Activated T-cell treated with anti-CD3 and anti-CD28 coated beads, Interleukin-2, amount 50 U/mL, for 72 hours (primary cell): ENCODE data around the gene TENM4. TPM values are rescaled to one million over a fixed set of nuclear protein-coding genes. Genes with fewer than 3 reads are reported as not detected.

Experiments used
- ATAC-seq, 2 donors: fragments of 150-1000 bp; cut with Tn5 transposase; replicated peaks in 1 of 2; 2 replicates each; pipeline ENCODE4 v1.10.0; 2021; ENCODE audit warnings: moderate library complexity in 2 of 2, mild to moderate bottlenecking in 1 of 2
- DNase-seq, 2 donors: peaks; one replicate each; pipeline ENCODE4 v3.0.0; 2021 to 2022; ENCODE audit warnings: mixed read lengths in 1 of 2
- H3K27ac Mint-ChIP-seq: one replicate; pipeline ENCODE4 v1.8.0; 2022; ENCODE audit warnings: mild to moderate bottlenecking, moderate library complexity, mixed read lengths
- H3K27me3 Mint-ChIP-seq: one replicate; pipeline ENCODE4 v1.8.0; 2022; ENCODE audit warnings: low read depth, mixed read lengths
- H3K36me3 Mint-ChIP-seq, 2 donors: one replicate each; pipeline ENCODE4 v1.8.0; 2022; ENCODE audit warnings: mixed read lengths in 2 of 2, mild to moderate bottlenecking in 1 of 2; ENCODE audit not compliant: insufficient read depth in 2 of 2
- H3K4me1 Mint-ChIP-seq: one replicate; pipeline ENCODE4 v1.8.0; 2022; ENCODE audit warnings: low read depth, mixed read lengths
- H3K4me3 Mint-ChIP-seq, 2 donors: one replicate each; pipeline ENCODE4 v1.8.0; 2022; ENCODE audit warnings: mild to moderate bottlenecking in 2 of 2, mixed read lengths in 2 of 2, moderate library complexity in 2 of 2
- H3K9me3 Mint-ChIP-seq, 2 donors: one replicate each; pipeline ENCODE4 v1.8.0; 2022; ENCODE audit warnings: mixed read lengths in 2 of 2
- total RNA-seq, 2 donors: library from RNA; stranded (reverse); gene quantifications; one replicate each; pipeline ENCODE4 v1.2.3, GENCODE V29; 2022

The TENM4 gene
- total RNA-seq, 2 donors from 2014 or later, result 0.21 TPM; not detected in 1

GRCh38 chr11:78737891-78738290, 702.9 kb downstream of the TENM4 start:
- Mint-ChIP-seq H3K27ac (no peak overlapping the region), H3K4me1 (no peaks in the 10 kb centered on the region), H3K9me3 (no peaks in the 10 kb centered on the region), H3K27me3 (peaks cover 9% of the 10 kb centered on the region), H3K36me3 (no peaks in the 10 kb centered on the region), H3K4me3 (no peak overlapping the region)
- ATAC-seq (no peak), DNase-seq (no peak)

- Mint-ChIP-seq H3K4me3 (no peak overlapping the region), H3K4me1 (no peaks in the 10 kb centered on the region), H3K9me3 (no peaks in the 10 kb centered on the region), H3K27me3 (peaks cover 11% of the 10 kb centered on the region), H3K36me3 (no peaks in the 10 kb centered on the region), H3K27ac (no peak overlapping the region)
- no peak for DNase-seq
- ATAC-seq, result no peak
Measured at GRCh38 chr11:78737301-78737700, 703.5 kb downstream of the TENM4 start.

- H3K36me3 Mint-ChIP-seq, result no peaks in the 10 kb centered on the region
- peaks cover 14% of the 10 kb centered on the region for H3K27me3 Mint-ChIP-seq
- H3K4me3 Mint-ChIP-seq, result no peak overlapping the region
- no peaks in the 10 kb centered on the region for H3K4me1 Mint-ChIP-seq
- no peak overlapping the region for H3K27ac Mint-ChIP-seq
- H3K9me3 Mint-ChIP-seq, result no peaks in the 10 kb centered on the region
- no peak for DNase-seq
- no peak for ATAC-seq
Measured at GRCh38 chr11:78735711-78736110, 705.1 kb downstream of the TENM4 start.

GRCh38 chr11:78733031-78733430, 707.8 kb downstream of the TENM4 start:
- DNase-seq (no peak), ATAC-seq (no peak)
- Mint-ChIP-seq H3K27ac (no peak overlapping the region), H3K36me3 (no peaks in the 10 kb centered on the region), H3K9me3 (no peaks in the 10 kb centered on the region), H3K4me3 (no peak overlapping the region), H3K27me3 (peaks cover 26% of the 10 kb centered on the region), H3K4me1 (no peaks in the 10 kb centered on the region)

- no peak overlapping the region for H3K27ac Mint-ChIP-seq
- H3K27me3 Mint-ChIP-seq, result peaks cover 26% of the 10 kb centered on the region
- no peaks in the 10 kb centered on the region for H3K4me1 Mint-ChIP-seq
- ATAC-seq, result no peak
- no peak overlapping the region for H3K4me3 Mint-ChIP-seq
- DNase-seq, result no peak
- no peaks in the 10 kb centered on the region for H3K9me3 Mint-ChIP-seq
- no peaks in the 10 kb centered on the region for H3K36me3 Mint-ChIP-seq
Measured at GRCh38 chr11:78732246-78732645, 708.6 kb downstream of the TENM4 start.

- no peak for DNase-seq
- ATAC-seq, result no peak
- H3K4me3 Mint-ChIP-seq, result no peak overlapping the region
- H3K9me3 Mint-ChIP-seq, result no peaks in the 10 kb centered on the region
- H3K27me3 Mint-ChIP-seq, result peaks cover 19% of the 10 kb centered on the region
- no peak overlapping the region for H3K27ac Mint-ChIP-seq
- H3K4me1 Mint-ChIP-seq, result no peaks in the 10 kb centered on the region
- H3K36me3 Mint-ChIP-seq, result no peaks in the 10 kb centered on the region
Measured at GRCh38 chr11:78731027-78731426, 709.8 kb downstream of the TENM4 start.

- Mint-ChIP-seq H3K4me3 (no peak overlapping the region), H3K4me1 (no peaks in the 10 kb centered on the region), H3K36me3 (no peaks in the 10 kb centered on the region), H3K27me3 (peaks cover 17% of the 10 kb centered on the region), H3K9me3 (no peaks in the 10 kb centered on the region), H3K27ac (no peak overlapping the region)
- no peak for ATAC-seq
- DNase-seq, result no peak
Measured at GRCh38 chr11:78730267-78730824, 710.5 kb downstream of the TENM4 start.

- H3K4me1 Mint-ChIP-seq, result no peaks in the 10 kb centered on the region
- peaks cover 31% of the 10 kb centered on the region for H3K27me3 Mint-ChIP-seq
- no peak overlapping the region for H3K27ac Mint-ChIP-seq
- H3K36me3 Mint-ChIP-seq, result no peaks in the 10 kb centered on the region
- DNase-seq (no peak), ATAC-seq (no peak)
- H3K9me3 Mint-ChIP-seq, result no peaks in the 10 kb centered on the region
- no peak overlapping the region for H3K4me3 Mint-ChIP-seq
Measured at GRCh38 chr11:78727816-78728215, 713.0 kb downstream of the TENM4 start.

- no peaks in the 10 kb centered on the region for H3K9me3 Mint-ChIP-seq
- H3K36me3 Mint-ChIP-seq, result no peaks in the 10 kb centered on the region
- H3K4me3 Mint-ChIP-seq, result no peak overlapping the region
- H3K27me3 Mint-ChIP-seq, result peaks cover 32% of the 10 kb centered on the region
- ATAC-seq (no peak), DNase-seq (no peak)
- H3K27ac Mint-ChIP-seq, result no peak overlapping the region
- no peaks in the 10 kb centered on the region for H3K4me1 Mint-ChIP-seq
Measured at GRCh38 chr11:78725200-78725599, 715.6 kb downstream of the TENM4 start.

- Mint-ChIP-seq H3K4me3 (no peak overlapping the region), H3K27me3 (peaks cover 36% of the 10 kb centered on the region), H3K9me3 (no peaks in the 10 kb centered on the region), H3K27ac (no peak overlapping the region), H3K4me1 (peaks cover 2% of the 10 kb centered on the region), H3K36me3 (no peaks in the 10 kb centered on the region)
- no peak for DNase-seq
- no peak for ATAC-seq
Measured at GRCh38 chr11:78722786-78723185, 718.0 kb downstream of the TENM4 start.

GRCh38 chr11:78720281-78720989, 720.4 kb downstream of the TENM4 start:
- H3K9me3 Mint-ChIP-seq, result no peaks in the 10 kb centered on the region
- ATAC-seq (no peak), DNase-seq (no peak)
- H3K36me3 Mint-ChIP-seq, result no peaks in the 10 kb centered on the region
- H3K4me3 Mint-ChIP-seq, result no peak overlapping the region
- H3K27me3 Mint-ChIP-seq, result peaks cover 40% of the 10 kb centered on the region
- H3K27ac Mint-ChIP-seq, result no peak overlapping the region
- H3K4me1 Mint-ChIP-seq, result peaks cover 9% of the 10 kb centered on the region

GRCh38 chr11:78717041-78717440, 723.8 kb downstream of the TENM4 start:
- no peak for DNase-seq
- Mint-ChIP-seq H3K4me1 (peaks cover 9% of the 10 kb centered on the region), H3K36me3 (no peaks in the 10 kb centered on the region), H3K4me3 (no peak overlapping the region), H3K27me3 (peaks cover 33% of the 10 kb centered on the region), H3K9me3 (no peaks in the 10 kb centered on the region), H3K27ac (no peak overlapping the region)
- no peak for ATAC-seq

- ATAC-seq (peak; percentile 66 to 75), DNase-seq (peak; percentile 56 to 59)
- Mint-ChIP-seq H3K27me3 (peaks cover 37% of the 10 kb centered on the region), H3K36me3 (no peaks in the 10 kb centered on the region), H3K9me3 (no peaks in the 10 kb centered on the region), H3K27ac (no peak overlapping the region), H3K4me3 (no peak overlapping the region), H3K4me1 (peaks cover 9% of the 10 kb centered on the region)
Measured at GRCh38 chr11:78715639-78716311, 725.1 kb downstream of the TENM4 start.
